ENCODE data around the gene DNAJC7.

DNAJC7 gene

DNA sequence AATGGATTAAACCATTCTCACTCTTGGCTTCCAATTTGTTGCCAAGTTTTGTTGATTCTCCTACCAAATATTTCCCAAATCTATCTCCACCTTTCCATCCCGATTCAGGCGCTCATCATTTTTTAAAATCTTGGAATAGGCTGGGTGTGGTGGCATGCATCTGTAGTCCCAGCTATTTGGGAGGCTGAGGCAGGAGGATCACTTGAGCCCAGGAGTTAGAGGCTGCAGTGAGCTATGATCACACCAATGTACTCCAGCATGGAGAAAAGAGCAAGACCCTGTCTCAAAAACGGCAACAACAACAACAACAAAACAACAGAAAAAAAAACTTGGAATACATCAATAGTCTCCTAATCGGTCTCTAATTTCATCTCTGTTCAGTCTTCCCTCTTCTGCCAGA, 1.7 kb upstream of the DNAJC7 start:
- Histone ChIP-seq H3K4me2 (ENCODE audit: low read depth, low read length, poor library complexity, severe bottlenecking) (no peak overlapping the region), H3K36me3 (ENCODE audit: insufficient read depth, low read length) (peaks cover 4% of the 10 kb centered on the region; the same call in 1 of the 2 replicates), H3K9ac (ENCODE audit: low read depth, low read length, poor library complexity, severe bottlenecking) (no peak overlapping the region), H4K20me1 (ENCODE audit: insufficient read depth, low read length, poor library complexity, severe bottlenecking) (peaks cover 9% of the 10 kb centered on the region), H3K9me3 (ENCODE audit: insufficient read depth, low read depth, low read length) (no peaks in the 10 kb centered on the region), H3K4me1 (ENCODE audit: insufficient read depth, low read length, poor library complexity, severe bottlenecking) (peaks cover 38% of the 10 kb centered on the region), H2AFZ (ENCODE audit: low read length) (no peak overlapping the region), H3K79me2 (ENCODE audit: insufficient read depth, low read length) (peaks cover 60% of the 10 kb centered on the region), H3F3A (ENCODE audit: low read depth) (no peaks in the 10 kb centered on the region), H3K9me2 (replicated peaks; ENCODE audit: low read depth, low read length) (no peaks in the 10 kb centered on the region), H3K4me3 (ENCODE audit: low read length, poor library complexity, severe bottlenecking) (no peak overlapping the region), H3K27me3 (ENCODE audit: insufficient read depth, low read length, poor library complexity, severe bottlenecking) (no peaks in the 10 kb centered on the region)
- no peak for TF ChIP-seq CTCF (conservative IDR thresholded peaks at IDR 0.05; ENCODE audit: low read length)
- TF ChIP-seq EZH2phosphoT487 (IDR thresholded peaks at IDR 0.05; ENCODE audit: borderline replicate concordance): no peak

DNA sequence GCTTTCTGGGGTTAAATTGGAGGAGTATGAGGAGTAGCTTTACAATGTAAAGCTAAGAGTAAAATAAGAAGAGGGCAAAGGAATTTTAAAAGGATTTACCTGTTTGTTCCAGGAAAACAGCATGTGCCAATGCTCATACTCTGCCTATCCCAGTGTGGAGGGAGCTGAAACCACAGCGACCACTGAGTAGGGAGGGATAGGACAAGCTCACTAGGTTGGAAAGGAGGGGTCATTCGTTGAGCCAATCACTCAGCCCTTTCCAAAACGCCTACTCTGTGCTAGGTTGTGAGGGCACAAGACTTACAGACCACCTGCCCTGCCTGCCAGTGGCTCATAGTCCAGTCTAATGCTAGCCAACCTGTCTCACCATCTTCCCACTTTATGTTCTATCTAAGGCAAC, 1.1 kb upstream of the DNAJC7 start:
- Histone ChIP-seq H3K4me3 (ENCODE audit: low read length, poor library complexity, severe bottlenecking) (peak overlapping the region; percentile 81), H3K9me2 (replicated peaks; ENCODE audit: low read depth, low read length) (no peaks in the 10 kb centered on the region), H3K9ac (ENCODE audit: low read depth, low read length, poor library complexity, severe bottlenecking) (peak overlapping the region; percentile 91), H3K4me1 (ENCODE audit: insufficient read depth, low read length, poor library complexity, severe bottlenecking) (peaks cover 42% of the 10 kb centered on the region), H3F3A (ENCODE audit: low read depth) (no peaks in the 10 kb centered on the region), H3K9me3 (ENCODE audit: insufficient read depth, low read depth, low read length) (no peaks in the 10 kb centered on the region), H4K20me1 (ENCODE audit: insufficient read depth, low read length, poor library complexity, severe bottlenecking) (peaks cover 12% of the 10 kb centered on the region), H3K4me2 (ENCODE audit: low read depth, low read length, poor library complexity, severe bottlenecking) (peak overlapping the region; percentile 92), H3K27me3 (ENCODE audit: insufficient read depth, low read length, poor library complexity, severe bottlenecking) (no peaks in the 10 kb centered on the region), H3K79me2 (ENCODE audit: insufficient read depth, low read length) (peaks cover 67% of the 10 kb centered on the region), H2AFZ (ENCODE audit: low read length) (no peak overlapping the region; the same call in 1 of the 2 replicates), H3K36me3 (ENCODE audit: insufficient read depth, low read length) (no peaks in the 10 kb centered on the region)
- TF ChIP-seq CTCF (conservative IDR thresholded peaks at IDR 0.05; ENCODE audit: low read length) (no peak), EZH2phosphoT487 (IDR thresholded peaks at IDR 0.05; ENCODE audit: borderline replicate concordance) (no peak)

DNA sequence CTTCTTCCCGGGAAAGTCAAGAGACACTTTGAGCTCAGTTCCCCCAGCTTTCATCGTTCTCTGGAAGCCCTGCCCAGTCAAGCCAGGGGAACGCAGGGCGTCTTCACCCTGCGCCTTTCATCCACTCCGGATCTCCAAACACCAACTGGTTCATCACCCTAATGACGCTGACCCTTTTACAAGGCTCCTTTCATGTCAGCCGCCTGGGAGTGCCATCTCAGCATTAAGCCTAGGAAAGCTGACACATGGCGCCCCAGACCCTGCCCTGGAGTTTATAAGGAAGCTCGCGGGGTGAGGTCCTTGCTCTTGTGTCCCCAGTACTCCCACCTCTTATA, 594 bp upstream of the DNAJC7 start:
- no peaks in the 10 kb centered on the region for H3F3A ChIP-seq (ENCODE audit: low read depth)
- peak overlapping the region; percentile 87 for H2AFZ ChIP-seq (ENCODE audit: low read length)
- TF ChIP-seq CTCF (conservative IDR thresholded peaks at IDR 0.05; ENCODE audit: low read length) (no peak), EZH2phosphoT487 (IDR thresholded peaks at IDR 0.05; ENCODE audit: borderline replicate concordance) (no peak)
- peaks cover 72% of the 10 kb centered on the region for H3K79me2 ChIP-seq (ENCODE audit: insufficient read depth, low read length)
- H3K4me2 ChIP-seq (ENCODE audit: low read depth, low read length, poor library complexity, severe bottlenecking): peak overlapping the region; percentile 92
- no peaks in the 10 kb centered on the region for H3K27me3 ChIP-seq (ENCODE audit: insufficient read depth, low read length, poor library complexity, severe bottlenecking)
- peaks cover 16% of the 10 kb centered on the region for H4K20me1 ChIP-seq (ENCODE audit: insufficient read depth, low read length, poor library complexity, severe bottlenecking)
- peak overlapping the region; percentile 81 for H3K4me3 ChIP-seq (ENCODE audit: low read length, poor library complexity, severe bottlenecking)
- H3K9me3 ChIP-seq (ENCODE audit: insufficient read depth, low read depth, low read length): no peaks in the 10 kb centered on the region
- H3K4me1 ChIP-seq (ENCODE audit: insufficient read depth, low read length, poor library complexity, severe bottlenecking): peaks cover 47% of the 10 kb centered on the region
- H3K36me3 ChIP-seq (ENCODE audit: insufficient read depth, low read length): no peaks in the 10 kb centered on the region
- peak overlapping the region; percentile 91 for H3K9ac ChIP-seq (ENCODE audit: low read depth, low read length, poor library complexity, severe bottlenecking)
- no peaks in the 10 kb centered on the region for H3K9me2 ChIP-seq (replicated peaks; ENCODE audit: low read depth, low read length)

Measured in Loucy (cell line).